Measurements from ENCODE around the gene FTCD.
"Not testable (repeated sequence)": the region's sequence is repeated elsewhere in the genome, so short reads cannot be mapped to it uniquely, and the experiment has no call there.

Gene FTCD

GRCh38 chr21:46171996-46172862, 16.9 kb upstream of the FTCD start:
- no peak for DNase-seq (ENCODE audit: low read depth)

- no peak for DNase-seq (ENCODE audit: low read depth)
Measured at GRCh38 chr21:46171585-46171984, 16.2 kb upstream of the FTCD start.

GRCh38 chr21:46170436-46171193, 15.2 kb upstream of the FTCD start:
- not testable (repeated sequence) for DNase-seq (ENCODE audit: low read depth)

- no peak for DNase-seq (ENCODE audit: low read depth)
Measured at GRCh38 chr21:46168659-46169386, 13.4 kb upstream of the FTCD start.

GRCh38 chr21:46168238-46168637, 12.9 kb upstream of the FTCD start:
- no peak for DNase-seq (ENCODE audit: low read depth)

GRCh38 chr21:46165098-46165497, 9.7 kb upstream of the FTCD start:
- no peak for DNase-seq (ENCODE audit: low read depth)

- DNase-seq (ENCODE audit: low read depth) = no peak
Measured at GRCh38 chr21:46163380-46163779, 8.0 kb upstream of the FTCD start.

GRCh38 chr21:46161633-46162592, 6.5 kb upstream of the FTCD start:
- DNase-seq (ENCODE audit: low read depth) = no peak

- DNase-seq (ENCODE audit: low read depth) = no peak
Measured at GRCh38 chr21:46160907-46161632, 5.7 kb upstream of the FTCD start.

- DNase-seq (ENCODE audit: low read depth) = no peak
Measured at GRCh38 chr21:46160657-46160906, 5.2 kb upstream of the FTCD start.

- no peak for DNase-seq (ENCODE audit: low read depth)
Measured at GRCh38 chr21:46159841-46160656, 4.7 kb upstream of the FTCD start.

GRCh38 chr21:46159390-46159789, 4.0 kb upstream of the FTCD start:
- no peak for DNase-seq (ENCODE audit: low read depth)

- DNase-seq (ENCODE audit: low read depth) = no peak
Measured at GRCh38 chr21:46158666-46159300, 3.4 kb upstream of the FTCD start.

GRCh38 chr21:46157987-46158451, 2.6 kb upstream of the FTCD start:
- DNase-seq (ENCODE audit: low read depth) = no peak

GRCh38 chr21:46157396-46157986, 2.1 kb upstream of the FTCD start:
- no peak for DNase-seq (ENCODE audit: low read depth)

GRCh38 chr21:46156678-46157077, 1.3 kb upstream of the FTCD start:
- no peak for DNase-seq (ENCODE audit: low read depth)

- no peak for DNase-seq (ENCODE audit: low read depth)
Measured at GRCh38 chr21:46156378-46156645, 933 bp upstream of the FTCD start.

GRCh38 chr21:46154955-46155513, 345 bp downstream of the FTCD start:
- DNase-seq (ENCODE audit: low read depth) = no peak

Measured in stimulated activated CD4-positive, alpha-beta T cell treated with anti-CD3 and anti-CD28 coated beads, Interleukin-2, amount 100 ng/mL, for 4 hours (primary cell).